HEK293 (cell line): Measurements from ENCODE around the gene IL11.

Experiments used
- CTCF ChIA-PET: fragments of 350-600 bp; formaldehyde crosslinking; extraction: SDS; loops from one replicate; lab custom pipeline; 2021; ENCODE audit warnings: antibody characterized with exemption; lab: Yijun Ruan, JAX
- POLR2A ChIA-PET: fragments of 300-600 bp; formaldehyde crosslinking; extraction: SDS; loops from one replicate; lab custom pipeline; 2020; ENCODE audit warnings: antibody characterized with exemption, inconsistent platforms; lab: Yijun Ruan, JAX
- H3K27ac ChIP-seq: fragments of 200-500 bp; sonication (Bioruptor generic); 2 replicates; pipeline ENCODE4 v1.5.1; 2014; ENCODE audit warnings: low read depth, low read length, control low read depth, inconsistent platforms; ENCODE audit errors: extremely low read depth
- H3K36me3 ChIP-seq, 2 experiments: fragments of 200-500 bp in 1 of 2; sonication (Bioruptor generic) in 1 of 2; 1 replicate in 1 of 2; 2 replicates in 1 of 2; pipeline ENCODE4 v1.5.1; 2014 to 2017; ENCODE audit warnings: inconsistent platforms in 2 of 2, low read length in 2 of 2; ENCODE audit not compliant: control insufficient read depth in 2 of 2, insufficient read depth in 1 of 2
- H3K4me1 ChIP-seq: fragments of 200-500 bp; sonication (Bioruptor generic); 2 replicates; pipeline ENCODE4 v1.5.1; 2014; ENCODE audit warnings: mild to moderate bottlenecking, low read length, inconsistent platforms; ENCODE audit not compliant: control insufficient read depth, insufficient read depth
- H3K4me3 ChIP-seq: 2 replicates; pipeline ENCODE4 v1.5.1; 2011; ENCODE audit warnings: low read depth, mild to moderate bottlenecking, control low read depth, low read length, moderate library complexity
- H3K9me3 ChIP-seq: fragments of 200-500 bp; sonication (Bioruptor generic); 2 replicates; pipeline ENCODE4 v1.5.1; 2014; ENCODE audit warnings: low read depth, low read length, inconsistent platforms; ENCODE audit not compliant: control insufficient read depth, insufficient read depth
- GLIS2 ChIP-seq: fragments of 450-650 bp; formaldehyde crosslinking; IDR thresholded peaks from 2 replicates; pipeline ENCODE4 v1.5.1; 2016; ENCODE audit warnings: missing biosample characterization, missing genetic modification characterization
- HOXA7 ChIP-seq: sonication (generic); formaldehyde crosslinking; IDR thresholded peaks from 2 replicates; pipeline ENCODE4 v1.8.1; 2022; ENCODE audit warnings: missing genetic modification reagents, borderline replicate concordance
- KLF1 ChIP-seq: fragments of 450-650 bp; formaldehyde crosslinking; IDR thresholded peaks from 2 replicates; pipeline ENCODE4 v1.5.1; 2016; ENCODE audit warnings: missing biosample characterization, missing genetic modification characterization
- REPIN1 ChIP-seq: fragments of 450-650 bp; formaldehyde crosslinking; IDR thresholded peaks from 2 replicates; pipeline ENCODE4 v1.5.1; 2017; ENCODE audit warnings: missing biosample characterization, missing genetic modification characterization, low read depth
- REST ChIP-seq: fragments of 450-650 bp; formaldehyde crosslinking; IDR thresholded peaks from 2 replicates; pipeline ENCODE4 v1.5.1; 2016; ENCODE audit warnings: missing biosample characterization, missing genetic modification characterization
- ZBTB20 ChIP-seq: fragments of 450-650 bp; formaldehyde crosslinking; IDR thresholded peaks from 2 replicates; pipeline ENCODE4 v1.5.1; 2016; ENCODE audit warnings: missing biosample characterization, missing genetic modification characterization
- ZFHX2 ChIP-seq: fragments of 450-650 bp; formaldehyde crosslinking; conservative IDR thresholded peaks from 2 replicates; pipeline ENCODE4 v1.5.1; 2016; ENCODE audit warnings: missing biosample characterization, missing genetic modification characterization
- ZIC2 ChIP-seq: fragments of 450-650 bp; formaldehyde crosslinking; IDR thresholded peaks from 2 replicates; pipeline ENCODE4 v1.5.1; 2016; ENCODE audit warnings: missing biosample characterization, missing genetic modification characterization
- ZNF26 ChIP-seq: fragments of 450-650 bp; formaldehyde crosslinking; IDR thresholded peaks from 2 replicates; pipeline ENCODE4 v1.5.1; 2016; ENCODE audit warnings: missing biosample characterization, missing genetic modification characterization
- ZNF302 ChIP-seq: fragments of 450-650 bp; formaldehyde crosslinking; IDR thresholded peaks from 2 replicates; pipeline ENCODE4 v1.5.1; 2016; ENCODE audit warnings: missing biosample characterization, missing genetic modification characterization, low read depth
- ZNF335 ChIP-seq: fragments of 450-650 bp; formaldehyde crosslinking; conservative IDR thresholded peaks from 2 replicates; pipeline ENCODE4 v1.5.1; 2016; ENCODE audit warnings: missing biosample characterization, missing genetic modification characterization
- ZNF341 ChIP-seq: fragments of 450-650 bp; formaldehyde crosslinking; IDR thresholded peaks from 2 replicates; pipeline ENCODE4; 2016; ENCODE audit warnings: low read depth, missing biosample characterization, missing genetic modification characterization
- ZNF391 ChIP-seq: fragments of 450-650 bp; formaldehyde crosslinking; IDR thresholded peaks from 2 replicates; pipeline ENCODE4 v1.5.1; 2016; ENCODE audit warnings: low read depth, missing biosample characterization, missing genetic modification characterization, borderline replicate concordance
- ZNF488 ChIP-seq: fragments of 450-650 bp; formaldehyde crosslinking; IDR thresholded peaks from 2 replicates; pipeline ENCODE4 v1.5.1; 2016; ENCODE audit warnings: missing biosample characterization, missing genetic modification characterization
- ZNF518A ChIP-seq: fragments of 450-650 bp; formaldehyde crosslinking; conservative IDR thresholded peaks from 2 replicates; pipeline ENCODE4 v1.5.1; 2016; ENCODE audit warnings: low read depth, missing biosample characterization, missing genetic modification characterization
- ZNF600 ChIP-seq: fragments of 450-650 bp; formaldehyde crosslinking; IDR thresholded peaks from 2 replicates; pipeline ENCODE4 v1.5.1; 2016; ENCODE audit warnings: missing biosample characterization, missing genetic modification characterization
- ZNF707 ChIP-seq: fragments of 450-650 bp; formaldehyde crosslinking; IDR thresholded peaks from 2 replicates; pipeline ENCODE4 v1.5.1; 2016; ENCODE audit warnings: missing biosample characterization, missing genetic modification characterization

IL11 gene

GRCh38 chr19:55377356-55378131, 7.3 kb upstream of the IL11 start:
- ChIA-PET POLR2A (no interaction called here), CTCF (interaction anchor here (0.6 to 1.0 kb wide), 2 partner anchors 127 to 211 kb away, joined by 3 read pairs; partner anchors contain the start of gene DNAAF3)
- peak; percentile 52 for TF ChIP-seq ZNF600 (tag by site-specific recombination)
- TF ChIP-seq REST (tag by site-specific recombination): no peak
- no peak for TF ChIP-seq ZBTB20 (tag by site-specific recombination)
- H3K27ac ChIP-seq: no peak overlapping the region
- H3K36me3 ChIP-seq: no peaks in the 10 kb centered on the region
- no peaks in the 10 kb centered on the region for H3K9me3 ChIP-seq
- no peaks in the 10 kb centered on the region; the same call in 1 of the 2 replicates for H3K4me1 ChIP-seq
- no peak overlapping the region for H3K4me3 ChIP-seq

- TF ChIP-seq HOXA7 (CRISPR knock-in tag): no peak
- peak; percentile 13; the same call in 1 of the 2 replicates for TF ChIP-seq GLIS2
- TF ChIP-seq REPIN1 (tag by site-specific recombination): no peak
- TF ChIP-seq ZNF600 (tag by site-specific recombination): peak; percentile 47; the same call in 1 of the 2 replicates
- no peak for TF ChIP-seq ZNF518A (tag by site-specific recombination)
- TF ChIP-seq ZNF26 (tag by site-specific recombination): no peak
- peak; percentile 51 for TF ChIP-seq ZNF341 (tag by site-specific recombination)
- no peak for TF ChIP-seq ZNF707
- TF ChIP-seq ZNF488 (tag by site-specific recombination): no peak
- TF ChIP-seq ZNF391 (tag by site-specific recombination): no peak
- no peak for TF ChIP-seq ZNF335
- TF ChIP-seq KLF1 (tag by site-specific recombination): peak; percentile 92
- peak; percentile 74 for TF ChIP-seq ZIC2 (tag by site-specific recombination)
- no peak for TF ChIP-seq ZNF302
- TF ChIP-seq ZFHX2 (tag by site-specific recombination): peak; percentile 35; the same call in 1 of the 2 replicates
- no peak within 1 kb of the TSS for H3K4me3 ChIP-seq
- H3K9me3 ChIP-seq: no peaks in the 10 kb centered on the region
- H3K4me1 ChIP-seq: no peaks in the 10 kb centered on the region; the same call in 1 of the 2 replicates
- no peak within 1 kb of the TSS for H3K27ac ChIP-seq
- ChIA-PET POLR2A (interaction anchor here (0.6 to 1.0 kb wide), 2 partner anchors 28 to 31 kb away, joined by 4 read pairs; partner anchors contain the start of gene UBE2S), CTCF (interaction anchor here (1.0 kb wide), 1 partner anchor 210 kb away, joined by 3 read pairs; the partner anchor contains the start of gene DNAAF3)
- no peaks in the 10 kb centered on the region for H3K36me3 ChIP-seq
These were observed 6.1 kb upstream of the IL11 start, which contains the start of gene TMEM190 for GRCh38 chr19:55376241-55376933. TMEM190 (plus strand) TSS chr19:55376826; CDS start chr19:55376854, 28 bp downstream.
